HCT116 (cell line): Measurements from ENCODE around the gene FAM163B.

Experiments
- CTCF ChIP-seq, 3 experiments: fragments of 200-600 bp in 1 of 3; sonication (generic) in 1 of 3; IDR thresholded peaks in 2 of 3; conservative IDR thresholded peaks in 1 of 3; 2 replicates each; pipeline ENCODE4 v1.5.1; 2012 to 2017; ENCODE audit warnings: low read depth in 2 of 3, low read length in 2 of 3, antibody characterized with exemption in 1 of 3, borderline replicate concordance in 1 of 3, control low read depth in 1 of 3, mild to moderate bottlenecking in 1 of 3, mixed read lengths in 1 of 3, mixed run types in 1 of 3, moderate library complexity in 1 of 3; ENCODE audit not compliant: insufficient read depth in 1 of 3
- EGR1 ChIP-seq: IDR thresholded peaks from 2 replicates; pipeline ENCODE4 v1.6.1; 2012; ENCODE audit warnings: low read depth
- EZH2phosphoT487 ChIP-seq: fragments of 200-600 bp; IDR thresholded peaks from 2 replicates; pipeline ENCODE4 v1.6.1; 2018; ENCODE audit warnings: antibody characterized with exemption, borderline replicate concordance
- FOSL1 ChIP-seq: IDR thresholded peaks from 2 replicates; pipeline ENCODE4 v1.6.1; 2012; ENCODE audit warnings: low read depth
- MAX ChIP-seq: IDR thresholded peaks from 2 replicates; pipeline ENCODE4 v1.6.1; 2012
- POLR2A ChIP-seq: IDR thresholded peaks from 2 replicates; pipeline ENCODE4 v1.7.0; 2011; ENCODE audit warnings: borderline replicate concordance; ENCODE audit not compliant: insufficient read depth, insufficient read length; ENCODE audit errors: extremely low read depth
- POLR2AphosphoS5 ChIP-seq: IDR thresholded peaks from 2 replicates; pipeline ENCODE4 v1.6.1; 2011; ENCODE audit warnings: mild to moderate bottlenecking, low read depth, low read length, moderate library complexity
- SRF ChIP-seq: IDR thresholded peaks from 2 replicates; pipeline ENCODE4 v1.6.1; 2012; ENCODE audit warnings: low read depth

- TF ChIP-seq CTCF (IDR thresholded peaks at IDR 0.05 in 2 of 3, conservative IDR thresholded peaks at IDR 0.05 in 1 of 3; ENCODE audit: borderline replicate concordance in 1 of 3, insufficient read depth in 1 of 3, low read depth in 2 of 3, low read length in 2 of 3) (no peak), EZH2phosphoT487 (no peak), MAX (no peak), POLR2AphosphoS5 (no peak), POLR2A (no peak), EGR1 (no peak), SRF (no peak), FOSL1 (no peak)
These were observed 57.7 kb downstream of the FAM163B start for GRCh38 chr9:133551446-133551845.
